Gastroesophageal sphincter (tissue), 2 donors: ENCODE data around the gene SNAP29.

ENCODE experiments used
- POLR2A ChIP-seq, 2 donors: fragments of 450-650 bp; IDR thresholded peaks; one replicate each; pipeline ENCODE4 v1.6.1; 2017; ENCODE audit warnings: antibody characterized with exemption in 2 of 2, mild to moderate bottlenecking in 2 of 2, moderate library complexity in 1 of 2
- POLR2AphosphoS5 ChIP-seq: sonication (generic); formaldehyde crosslinking; IDR thresholded peaks from one replicate; pipeline ENCODE4 v1.6.1; 2017; ENCODE audit warnings: antibody characterized with exemption

- TF ChIP-seq POLR2A (IDR thresholded peaks at IDR 0.05) (no peak), POLR2AphosphoS5 (no peak)
Measured at GRCh38 chr22:20836987-20837823, 21.6 kb upstream of the SNAP29 start.
